ENCODE measurements around the gene RERE.

RERE gene

DNA sequence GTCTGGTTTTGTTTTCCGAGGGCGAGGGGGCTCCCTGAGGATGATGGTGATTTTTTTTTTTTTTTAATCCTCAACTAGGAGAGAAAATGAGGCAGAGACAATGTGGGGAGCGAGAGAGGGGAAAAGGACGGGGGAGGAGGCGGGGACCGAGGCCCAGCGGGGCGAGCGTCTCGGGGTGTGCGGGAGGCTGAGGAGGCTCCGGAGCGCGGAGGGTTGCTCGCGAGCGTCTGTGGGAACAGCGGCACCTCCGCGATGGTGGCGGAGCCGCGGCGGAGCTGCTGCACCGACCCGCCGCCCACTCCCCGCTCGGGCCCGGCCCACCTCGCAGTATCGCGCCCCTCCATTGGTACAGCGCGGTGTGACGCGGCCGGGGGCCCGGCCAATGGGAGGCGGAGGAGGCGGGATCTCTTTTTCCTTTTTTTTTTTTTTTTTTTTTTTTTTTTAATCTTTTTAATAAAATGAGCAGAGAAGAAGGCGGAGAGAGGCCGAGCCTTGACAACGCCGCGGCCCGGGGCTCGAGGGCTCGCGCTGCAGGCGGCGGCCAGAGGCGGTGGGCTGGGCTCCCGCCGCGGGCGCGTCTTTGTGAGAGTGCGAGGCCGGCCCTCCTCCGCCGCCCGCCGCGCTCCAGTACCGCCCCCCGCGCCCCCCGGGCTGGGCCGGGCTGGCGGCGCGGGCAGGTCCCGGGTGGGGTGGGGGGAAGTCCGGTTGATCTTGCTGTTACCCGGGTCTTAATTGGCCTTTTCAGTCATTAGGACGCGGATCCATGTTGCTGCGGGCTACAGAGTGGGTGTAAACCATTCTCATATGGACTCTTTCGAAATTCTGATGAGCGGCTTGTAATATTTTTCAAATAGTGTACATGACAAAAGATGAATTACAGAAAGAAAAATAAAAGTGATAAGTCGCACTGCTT lies at the start of gene RERE:
Gene RERE (minus strand): TSS at position 229 of the 913 bp plus-strand sequence.
- peak; percentile 73 for DNase-seq (ENCODE audit: low read depth)
- TF ChIP-seq CTCF (IDR thresholded peaks at IDR 0.05; ENCODE audit: control insufficient read depth, extremely low read depth, insufficient read depth) = 0 out of 2 replicates have a peak, but pooled peaks have one; percentile 14

GRCh38 chr1:8866792-8867415 lies 49.5 kb upstream of the RERE start:
- H3K4me3 ChIP-seq (ENCODE audit: low read depth, low read length) = no peak overlapping the region
- no peak for DNase-seq (ENCODE audit: low read depth)
- no peak for TF ChIP-seq CTCF (IDR thresholded peaks at IDR 0.05; ENCODE audit: control insufficient read depth, extremely low read depth, insufficient read depth)

More for the DNA sequence above, at the start of gene RERE:
- H3K4me3 ChIP-seq (ENCODE audit: low read depth, low read length) = peak within 1 kb of the TSS; percentile 94

- DNase-seq (ENCODE audit: low read depth) = no peak
- TF ChIP-seq CTCF (IDR thresholded peaks at IDR 0.05; ENCODE audit: control insufficient read depth, extremely low read depth, insufficient read depth) = no peak
- no peak overlapping the region for H3K4me3 ChIP-seq (ENCODE audit: low read depth, low read length)
These were observed 48.8 kb upstream of the RERE start for GRCh38 chr1:8866173-8866791.

GRCh38 chr1:8864713-8865344 lies 47.4 kb upstream of the RERE start:
- no peak overlapping the region for H3K4me3 ChIP-seq (ENCODE audit: low read depth, low read length)
- no peak for DNase-seq (ENCODE audit: low read depth)
- TF ChIP-seq CTCF (IDR thresholded peaks at IDR 0.05; ENCODE audit: control insufficient read depth, extremely low read depth, insufficient read depth) = no peak

DNA sequence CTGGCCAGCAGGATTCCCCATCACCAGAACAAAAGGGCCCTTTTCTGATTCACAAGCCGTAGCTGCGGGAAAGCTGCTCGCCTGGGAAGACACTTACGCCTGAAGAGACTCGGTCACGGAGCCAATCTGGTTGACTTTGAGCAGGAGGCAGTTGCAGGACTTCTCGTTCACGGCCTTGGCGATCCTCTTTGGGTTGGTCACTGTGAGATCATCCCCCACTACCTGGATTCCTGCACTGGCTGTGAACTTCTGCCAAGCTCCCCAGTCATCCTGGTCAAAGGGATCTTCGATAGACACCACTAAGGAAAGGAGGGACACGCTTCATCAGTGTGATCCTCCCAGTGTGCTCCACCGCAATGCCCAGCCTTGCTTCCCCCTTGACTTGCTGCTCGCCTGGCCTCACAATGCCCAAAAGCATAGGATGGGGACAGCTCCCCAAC lies 46.4 kb upstream of the RERE start:
- no peak for TF ChIP-seq CTCF (IDR thresholded peaks at IDR 0.05; ENCODE audit: control insufficient read depth, extremely low read depth, insufficient read depth)
- DNase-seq (ENCODE audit: low read depth) = no peak
- H3K4me3 ChIP-seq (ENCODE audit: low read depth, low read length) = no peak overlapping the region

GRCh38 chr1:8863138-8863537 lies 45.7 kb upstream of the RERE start:
- TF ChIP-seq CTCF (IDR thresholded peaks at IDR 0.05; ENCODE audit: control insufficient read depth, extremely low read depth, insufficient read depth) = no peak
- no peak for DNase-seq (ENCODE audit: low read depth)
- H3K4me3 ChIP-seq (ENCODE audit: low read depth, low read length) = no peak overlapping the region
